ENCODE results near the gene AUTS2. TPM values are rescaled to one million over a fixed set of nuclear protein-coding genes. Genes with fewer than 3 reads are reported as not detected.

Gene AUTS2
- total and polyA plus RNA-seq, 9 of the 15 experiments (the other 6 are each of a cell fraction or from before 2014, with no cell fraction given): 0.58 TPM; not detected in 8

DNA sequence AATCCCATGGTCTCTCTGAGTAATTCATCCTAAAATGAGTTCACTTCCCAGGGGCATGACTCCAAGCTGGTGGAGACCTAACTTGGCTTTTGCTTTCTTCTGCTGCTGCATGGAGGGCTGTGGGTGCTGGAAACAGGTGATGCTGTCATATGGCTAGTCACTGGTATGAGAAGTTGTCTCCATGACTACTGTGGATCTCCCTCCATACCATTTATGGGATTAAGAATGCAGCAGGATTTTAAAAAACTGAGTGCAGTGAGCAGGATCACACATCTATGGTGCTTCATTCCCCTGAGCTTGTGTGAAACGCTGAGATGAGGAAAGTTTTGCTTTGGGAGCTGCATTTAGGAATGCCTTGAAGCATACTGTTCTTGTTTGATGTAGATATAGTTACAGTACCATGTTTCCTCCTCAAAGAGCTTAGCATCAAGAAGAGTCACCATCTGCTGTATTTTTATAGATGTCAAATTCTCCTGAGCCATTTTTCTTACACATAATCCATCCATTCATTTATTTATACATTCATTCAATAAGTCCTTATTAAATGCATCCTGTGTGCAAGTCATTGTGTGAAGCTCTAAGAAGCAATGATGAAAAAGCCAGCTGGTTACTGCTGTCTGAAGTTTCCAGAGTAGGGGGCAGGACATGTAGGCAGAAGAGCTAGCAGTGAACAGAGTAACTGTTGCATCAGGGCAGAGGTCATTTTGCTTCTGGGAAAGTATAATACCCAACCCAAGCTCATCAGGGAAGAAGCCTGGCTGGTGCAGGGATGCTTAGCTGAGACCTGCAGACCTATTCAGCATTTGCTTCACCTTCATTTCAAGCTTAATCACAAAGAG lies 534.8 kb downstream of the AUTS2 start:
- no peaks in the 10 kb centered on the region for H4K20me1 ChIP-seq (replicated peaks; ENCODE audit: control insufficient read depth, insufficient read depth, low read length)
- no peak for ATAC-seq
- no peak overlapping the region for H3K9ac ChIP-seq (ENCODE audit: insufficient read depth in 1 of 2, low read depth in 2 of 2, low read length in 2 of 2)
- H3K27ac ChIP-seq (ENCODE audit: extremely low read depth, low read depth, low read length): no peak overlapping the region
- H3K79me2 ChIP-seq (ENCODE audit: control insufficient read depth, insufficient read depth, low read length): no peaks in the 10 kb centered on the region
- POLR2A ChIA-PET: interaction anchor here (1.2 kb wide), 1 partner anchor 10 kb away, joined by 5 read pairs; no protein-coding TSS in a partner anchor
- BruUV-seq (replicated peaks): no TSS peak
- WGBS (ENCODE audit: insufficient coverage, low coverage, missing lambda C conversion rate): 0% methylated on average over 1 of the region's 1 CpG
- no peak for DNase-seq (ENCODE audit: extremely low read depth in 1 of 4, low spot score in 3 of 4)
- intact Hi-C loops (cut with micrococcal nuclease): no loop called here
- H3K4me1 ChIP-seq (replicated peaks in 1 of 2; ENCODE audit: control insufficient read depth in 2 of 2, insufficient read depth in 2 of 2, low read length in 2 of 2): no peaks in the 10 kb centered on the region
- H3K36me3 ChIP-seq (ENCODE audit: control insufficient read depth, insufficient read depth, low read length): no peaks in the 10 kb centered on the region
- TF ChIP-seq CEBPB (tag; IDR thresholded peaks at IDR 0.05): no peak
- H3K4me2 ChIP-seq (ENCODE audit: insufficient read depth, low read length): no peak overlapping the region
- FAIRE-seq: no peak
- in situ Hi-C loops (cut with MboI): no loop called here
- CTCF ChIA-PET (ENCODE audit: low intra/inter-chr PET ratio): no interaction called here
- H3K9me3 ChIP-seq (replicated peaks; ENCODE audit: control insufficient read depth, insufficient read depth, low read depth, low read length): no peaks in the 10 kb centered on the region
- H3K9me1 ChIP-seq (ENCODE audit: control insufficient read depth, insufficient read depth, low read length): no peaks in the 10 kb centered on the region
- no peak overlapping the region for H2AFZ ChIP-seq (ENCODE audit: low read depth, low read length)
- no peaks in the 10 kb centered on the region for H3K27me3 ChIP-seq (ENCODE audit: control insufficient read depth in 2 of 2, insufficient read depth in 2 of 2, low read length in 2 of 2)
- no peak overlapping the region for H3K4me3 ChIP-seq

GRCh38 chr7:70134029-70134770 lies 535.9 kb downstream of the AUTS2 start:
- no peak for TF ChIP-seq ATF3 (IDR thresholded peaks at IDR 0.05)
- TF ChIP-seq ATF3 (CRISPR knock-in tag; conservative IDR thresholded peaks at IDR 0.05): no peak
- no peak for TF ChIP-seq MECOM (CRISPR knock-in tag; IDR thresholded peaks at IDR 0.05)
- TF ChIP-seq ZNF717 (CRISPR knock-in tag; IDR thresholded peaks at IDR 0.05): no peak
- TF ChIP-seq RHOXF2B (CRISPR knock-in tag; conservative IDR thresholded peaks at IDR 0.05): no peak
- H3K79me2 ChIP-seq (ENCODE audit: control insufficient read depth, insufficient read depth, low read length): no peaks in the 10 kb centered on the region
- no peaks in the 10 kb centered on the region for H3K4me1 ChIP-seq (replicated peaks in 1 of 2; ENCODE audit: control insufficient read depth in 2 of 2, insufficient read depth in 2 of 2, low read length in 2 of 2)
- no peaks in the 10 kb centered on the region for H4K20me1 ChIP-seq (replicated peaks; ENCODE audit: control insufficient read depth, insufficient read depth, low read length)
- H3K4me2 ChIP-seq (ENCODE audit: insufficient read depth, low read length): no peak overlapping the region
- WGBS (ENCODE audit: insufficient coverage, low coverage, missing lambda C conversion rate): 0% methylated on average over 8 of the region's 8 CpGs
- H3K4me3 ChIP-seq: no peak overlapping the region
- FAIRE-seq (no peak), DNase-seq (ENCODE audit: extremely low read depth in 1 of 4, low spot score in 3 of 4) (no peak), ATAC-seq (no peak)
- intact Hi-C loops (cut with micrococcal nuclease): no loop called here
- ChIA-PET CTCF (ENCODE audit: low intra/inter-chr PET ratio) (no interaction called here), POLR2A (no interaction called here)
- no peaks in the 10 kb centered on the region for H3K36me3 ChIP-seq (ENCODE audit: control insufficient read depth, insufficient read depth, low read length)
- no TSS peak for BruUV-seq (replicated peaks)
- H3K9ac ChIP-seq (ENCODE audit: insufficient read depth in 1 of 2, low read depth in 2 of 2, low read length in 2 of 2): no peak overlapping the region
- in situ Hi-C loops (cut with MboI): no loop called here
- H3K9me3 ChIP-seq (replicated peaks; ENCODE audit: control insufficient read depth, insufficient read depth, low read depth, low read length): no peaks in the 10 kb centered on the region
- H3K9me1 ChIP-seq (ENCODE audit: control insufficient read depth, insufficient read depth, low read length): no peaks in the 10 kb centered on the region
- no peak overlapping the region for H2AFZ ChIP-seq (ENCODE audit: low read depth, low read length)
- H3K27ac ChIP-seq (ENCODE audit: extremely low read depth, low read depth, low read length): no peak overlapping the region
- H3K27me3 ChIP-seq (ENCODE audit: control insufficient read depth in 2 of 2, insufficient read depth in 2 of 2, low read length in 2 of 2): no peaks in the 10 kb centered on the region
